DMS79 (cell line): ENCODE data around the gene CORO1C.
A peak's percentile ranks its signal among the peaks of the same experiment; 100 is the strongest.
"Not testable (repeated sequence)": the region's sequence is repeated elsewhere in the genome, so short reads cannot be mapped to it uniquely, and the experiment has no call there.

Source experiments
- DNase-seq: peaks from one replicate; lab custom pipeline; 2025; lab: John Stamatoyannopoulos, UW

The CORO1C gene

DNA sequence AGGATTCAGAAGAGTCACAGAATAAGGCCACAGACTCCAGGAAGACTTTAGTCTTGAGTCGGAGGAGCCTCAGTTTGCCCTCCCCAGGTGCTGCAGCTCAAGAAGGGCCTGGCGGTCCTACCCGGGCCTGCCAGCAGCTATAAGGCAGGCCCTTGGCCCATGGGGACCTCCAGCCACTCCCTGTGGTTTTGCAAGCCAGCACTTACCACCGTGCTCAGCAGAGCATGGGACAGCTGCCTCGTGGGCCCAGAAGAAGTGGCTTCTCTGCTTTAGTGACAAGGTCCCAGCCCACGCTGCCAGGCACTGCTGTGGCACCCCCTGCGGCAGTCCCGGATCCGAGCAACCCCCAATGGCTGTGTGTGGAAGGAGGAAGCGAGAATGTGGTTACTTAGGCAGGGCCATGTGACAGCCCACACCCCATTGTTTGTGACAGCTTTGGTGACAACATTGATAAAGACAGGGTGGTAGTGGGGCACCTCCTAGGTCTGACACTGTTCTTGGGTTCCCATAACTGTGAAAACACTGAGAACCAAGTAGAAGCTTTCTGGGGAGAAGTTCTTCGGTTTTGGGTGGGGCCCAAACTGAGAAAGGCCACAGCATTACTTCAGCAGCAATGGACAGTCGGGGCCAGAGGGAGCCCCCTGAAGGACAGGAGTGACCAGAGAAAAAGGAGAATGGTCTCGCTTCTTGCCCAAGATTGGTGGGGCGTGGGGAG lies 97.6 kb downstream of the CORO1C start, which contains the start of gene SELPLG:
Gene SELPLG, minus strand, starts transcription at position 361 of the 715 bp plus-strand sequence. CDS start 9,587 bp downstream, outside the sequence.
- peak; percentile 35 for DNase-seq

DNA sequence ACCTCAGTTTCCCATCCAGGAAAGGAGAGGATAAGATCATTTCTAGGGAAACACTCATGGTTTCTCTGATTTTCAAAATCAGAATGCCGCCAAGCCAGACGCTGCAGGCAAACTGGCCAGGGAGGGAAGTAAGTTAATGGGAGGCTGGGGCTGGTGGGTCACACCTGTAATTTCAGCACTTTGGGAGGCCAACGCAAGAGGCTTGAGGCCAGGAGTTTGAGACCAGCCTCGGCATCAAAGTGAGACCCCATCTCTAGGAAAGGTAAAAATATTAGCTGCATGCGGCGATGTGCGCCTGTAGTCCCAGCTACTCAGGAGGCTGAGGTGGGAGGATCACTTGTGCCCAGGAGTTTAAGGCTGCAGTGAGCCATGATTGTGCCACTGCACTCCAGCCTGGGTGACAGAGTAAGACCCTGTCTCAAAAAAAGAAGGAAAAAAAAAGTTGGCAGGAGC lies 98.2 kb downstream of the CORO1C start:
- no peak for DNase-seq

DNA sequence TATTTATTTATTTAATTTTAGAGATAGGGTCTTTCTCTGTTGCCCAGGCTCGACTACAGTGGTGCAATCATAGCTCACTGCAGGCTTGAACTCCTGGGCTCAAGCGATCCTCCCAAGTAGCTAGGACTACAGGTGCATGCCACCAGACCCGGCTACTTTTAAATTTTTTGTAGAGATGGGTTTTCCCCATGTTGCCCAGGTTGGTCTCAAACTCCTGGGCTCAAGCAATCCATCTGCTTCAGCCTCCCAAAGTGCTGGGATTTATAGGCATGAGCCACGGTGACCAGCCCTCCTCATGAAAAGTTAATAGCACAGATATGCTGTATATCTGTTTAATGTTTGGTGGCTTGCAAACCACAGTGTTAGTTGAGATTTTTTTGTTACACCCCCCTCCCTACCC lies 100.1 kb downstream of the CORO1C start:
- not testable (repeated sequence) for DNase-seq

GRCh38 chr12:108630481-108631207 lies 100.7 kb downstream of the CORO1C start:
- no peak for DNase-seq

GRCh38 chr12:108629824-108630476 lies 101.4 kb downstream of the CORO1C start:
- DNase-seq: no peak

DNA sequence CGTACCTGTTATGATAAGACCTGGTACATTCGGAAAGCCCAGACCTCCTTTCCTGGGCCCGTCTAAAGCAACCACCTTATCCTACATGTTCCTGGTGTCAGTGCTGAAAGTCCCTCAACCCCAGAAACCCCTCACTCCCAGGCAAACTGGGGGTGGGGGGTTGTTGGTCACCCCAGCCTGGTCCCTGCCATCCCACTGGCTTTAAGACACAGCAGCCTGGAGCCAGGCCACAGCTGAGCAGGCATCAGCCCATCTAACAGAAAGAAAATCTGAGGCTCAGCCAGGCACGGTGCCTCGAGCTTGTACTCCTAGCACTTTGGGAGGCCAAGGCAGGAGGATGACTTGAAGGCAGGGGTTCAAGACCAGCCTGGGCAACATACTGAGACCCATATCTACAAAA lies 102.2 kb downstream of the CORO1C start:
- no peak for DNase-seq

GRCh38 chr12:108627134-108627920 lies 104.0 kb downstream of the CORO1C start:
- DNase-seq: no peak

- DNase-seq: no peak
Observed at GRCh38 chr12:108625228-108625627, 106.1 kb downstream of the CORO1C start.

GRCh38 chr12:108623577-108623976 lies 107.7 kb downstream of the CORO1C start:
- no peak for DNase-seq

- no peak for DNase-seq
Observed at GRCh38 chr12:108622921-108623514, 108.3 kb downstream of the CORO1C start.

DNA sequence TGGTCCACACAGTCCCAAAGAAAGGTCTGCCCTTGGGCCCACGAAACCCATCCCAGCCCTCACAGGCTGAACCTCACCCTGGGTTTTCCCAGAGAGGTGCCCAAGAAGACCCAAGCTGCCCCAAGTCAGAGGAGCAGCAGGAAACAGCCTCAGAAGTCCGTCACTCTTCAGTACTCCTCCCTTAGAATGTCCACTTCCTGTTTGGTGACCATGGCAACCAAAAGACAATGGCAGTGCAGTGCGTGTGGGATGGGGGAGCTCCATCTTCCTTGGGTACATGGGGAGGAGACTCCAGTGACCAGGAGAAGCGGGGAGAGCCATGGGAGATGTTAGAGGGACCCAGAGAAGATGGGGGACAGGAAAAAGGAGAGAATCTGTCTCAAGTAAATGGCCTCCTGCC lies 108.9 kb downstream of the CORO1C start:
- no peak for DNase-seq

- no peak for DNase-seq
Observed at GRCh38 chr12:108621161-108621560, 110.2 kb downstream of the CORO1C start.

GRCh38 chr12:108620236-108620879 lies 111.0 kb downstream of the CORO1C start:
- no peak for DNase-seq

- DNase-seq: no peak
Observed at GRCh38 chr12:108619369-108620160, 111.8 kb downstream of the CORO1C start.

DNA sequence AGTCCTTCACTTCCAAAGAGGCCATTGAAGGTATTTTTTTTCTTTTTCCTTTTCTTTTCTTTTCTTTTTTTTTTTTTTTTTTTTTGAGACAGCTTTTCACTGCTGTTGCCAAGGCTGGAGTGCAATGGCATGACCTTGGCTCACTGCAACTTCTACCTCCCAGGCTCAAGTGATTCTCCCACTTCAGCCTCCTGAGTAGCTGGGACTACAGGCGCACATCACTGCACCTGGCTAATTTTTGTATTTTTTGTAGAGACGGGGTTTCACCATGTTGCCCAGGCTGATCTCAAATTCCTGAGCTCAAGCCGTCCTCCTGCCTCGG lies 112.4 kb downstream of the CORO1C start:
- DNase-seq: peak; percentile 41

DNA sequence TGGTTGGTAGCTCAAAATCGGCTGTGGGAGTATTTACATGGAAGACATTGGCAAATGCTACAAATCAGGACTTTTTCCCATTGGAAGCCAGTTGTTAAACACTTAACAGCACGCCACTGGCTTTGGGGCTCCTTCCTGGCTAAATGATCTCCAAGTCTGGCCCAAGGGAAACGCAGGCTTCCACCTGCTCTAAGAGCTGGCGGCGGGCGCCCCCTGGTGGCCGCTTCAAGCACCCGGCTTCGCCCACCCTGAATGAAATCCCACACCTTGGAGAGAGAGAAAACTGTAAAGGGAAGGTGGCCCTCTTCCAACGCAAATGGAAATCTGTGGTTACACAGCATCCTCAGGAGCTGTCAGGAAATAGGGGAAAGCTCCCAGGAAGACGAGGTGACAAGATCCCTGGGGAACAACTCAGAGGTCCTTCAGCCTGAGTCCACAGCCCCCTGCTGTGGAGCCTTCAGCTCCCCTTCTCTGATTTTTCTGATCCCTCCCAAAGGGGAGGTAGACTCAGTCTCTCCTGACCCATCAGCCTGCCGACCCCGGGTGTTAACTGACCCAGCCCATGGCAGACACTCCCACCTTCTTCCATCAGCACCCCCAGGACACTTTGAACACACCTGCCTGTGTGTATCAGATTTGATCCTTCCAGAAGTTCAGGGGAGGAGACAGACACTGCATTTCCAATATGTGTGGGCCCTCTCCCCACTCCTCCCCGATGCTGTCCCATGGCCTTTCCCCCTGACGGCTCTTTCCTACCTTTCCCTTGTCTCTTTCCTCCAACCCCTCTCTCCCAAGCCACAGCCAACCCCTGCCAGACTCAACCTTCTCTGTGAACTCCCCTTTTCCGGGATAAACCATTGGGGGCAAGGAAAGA lies 113.0 kb downstream of the CORO1C start:
- DNase-seq: peak; percentile 65

GRCh38 chr12:108616941-108617858 lies 114.1 kb downstream of the CORO1C start:
- DNase-seq: no peak

DNA sequence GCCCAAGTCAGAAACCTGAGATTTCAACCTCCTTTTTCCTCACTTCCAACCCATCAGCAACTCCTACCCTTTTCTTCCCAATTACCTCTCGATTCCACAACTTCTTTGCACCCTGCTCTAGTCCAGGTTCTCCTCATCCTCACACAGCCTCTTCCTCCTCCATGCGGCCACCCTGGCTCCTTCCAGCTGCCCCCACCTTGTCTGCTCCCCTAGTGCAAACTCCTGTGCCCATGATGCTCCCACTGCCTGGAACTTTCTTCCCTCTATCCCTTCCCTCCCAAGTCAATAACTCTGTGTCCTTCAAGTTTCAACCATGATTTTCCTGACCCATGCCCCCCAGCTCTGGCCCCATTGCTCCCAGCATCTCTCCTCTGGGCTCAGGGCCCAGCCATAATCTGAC lies 115.0 kb downstream of the CORO1C start:
- DNase-seq: no peak
